NCI-H2171 treated with DMSO at 0.1 percent for 48 hours (cell line): ENCODE data around the gene UBL3.

Source experiments
- DNase-seq: peaks from one replicate; lab custom pipeline; 2025; lab: John Stamatoyannopoulos, UW

Gene UBL3

DNA sequence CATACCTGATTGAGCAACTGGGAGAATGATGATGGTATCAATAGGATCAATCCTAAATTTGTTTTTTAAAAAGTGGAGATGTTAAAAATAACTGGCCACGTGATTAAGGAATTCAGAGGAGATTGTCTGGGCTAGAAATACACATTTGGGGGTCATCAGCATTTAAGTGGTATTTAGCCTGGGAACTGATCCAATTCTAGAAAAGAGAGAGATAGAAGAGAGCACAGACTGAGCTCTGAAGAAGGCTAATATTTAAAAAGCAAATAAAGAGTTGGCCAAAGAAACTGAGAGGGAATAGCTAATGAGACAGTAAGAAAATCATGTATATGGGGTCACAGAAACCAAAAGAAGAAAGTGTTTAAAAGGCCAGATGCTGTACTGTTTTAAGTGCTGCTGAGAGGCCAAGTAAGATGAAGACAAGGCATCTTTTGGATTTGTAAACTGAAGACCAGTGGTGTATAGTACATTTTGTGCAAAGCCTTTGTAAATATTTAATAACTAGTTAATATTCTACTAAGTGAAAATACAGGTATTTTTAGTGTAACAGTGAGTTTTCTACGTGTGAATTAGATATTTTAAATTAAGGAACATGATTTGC, 40.2 kb downstream of the UBL3 start:
- DNase-seq = no peak

- DNase-seq = no peak
Observed at GRCh38 chr13:29808264-29808663, 42.2 kb downstream of the UBL3 start.

DNA sequence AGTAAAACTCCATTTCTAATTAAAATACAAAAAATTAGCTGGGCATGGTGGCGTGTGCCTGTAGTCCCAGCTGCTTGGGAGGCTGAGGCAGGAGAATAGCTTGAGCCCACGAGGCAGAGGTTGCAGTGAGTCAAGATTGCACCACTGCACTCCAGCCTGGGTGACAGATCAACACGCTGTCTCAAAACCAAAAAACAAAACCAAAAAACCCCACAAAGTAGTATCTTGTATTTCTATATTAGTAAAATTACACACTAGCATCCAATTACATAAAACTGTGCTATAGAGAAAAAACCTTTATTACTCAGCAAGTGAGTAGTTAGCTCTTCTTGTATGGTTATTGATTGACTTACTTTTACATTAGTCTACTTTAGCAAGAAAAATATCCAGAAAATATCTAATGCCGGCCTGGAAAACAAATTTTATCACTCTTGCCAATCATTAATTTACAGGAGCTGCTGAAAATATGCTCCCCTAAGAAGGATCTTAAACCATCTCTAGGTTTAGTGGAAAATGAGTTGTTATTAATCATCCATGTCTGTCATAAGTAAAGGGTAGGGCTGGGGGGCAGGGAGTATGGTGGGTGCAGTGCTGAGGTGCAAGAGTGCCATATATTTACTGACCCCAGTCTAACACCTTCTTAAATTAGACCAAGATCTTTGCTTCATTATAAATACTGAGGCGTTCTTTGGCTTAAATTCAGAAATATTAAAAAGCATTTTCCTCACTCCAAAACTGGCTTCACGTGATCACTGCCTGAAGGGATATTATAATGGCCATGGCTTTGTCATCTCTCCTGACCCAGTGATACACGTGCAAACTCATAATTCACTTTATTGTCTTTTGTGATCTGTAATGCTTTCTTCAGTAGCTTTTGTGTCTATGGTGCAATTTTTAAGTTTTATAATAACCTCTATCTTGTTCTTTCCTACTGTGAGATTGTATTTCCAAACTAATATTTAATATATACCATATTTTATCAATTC, 44.1 kb downstream of the UBL3 start:
- DNase-seq = no peak

GRCh38 chr13:29803221-29803620, 47.2 kb downstream of the UBL3 start:
- no peak for DNase-seq

- no peak for DNase-seq
Observed at GRCh38 chr13:29802621-29803020, 47.8 kb downstream of the UBL3 start.

GRCh38 chr13:29801737-29802305, 48.6 kb downstream of the UBL3 start:
- no peak for DNase-seq

DNA sequence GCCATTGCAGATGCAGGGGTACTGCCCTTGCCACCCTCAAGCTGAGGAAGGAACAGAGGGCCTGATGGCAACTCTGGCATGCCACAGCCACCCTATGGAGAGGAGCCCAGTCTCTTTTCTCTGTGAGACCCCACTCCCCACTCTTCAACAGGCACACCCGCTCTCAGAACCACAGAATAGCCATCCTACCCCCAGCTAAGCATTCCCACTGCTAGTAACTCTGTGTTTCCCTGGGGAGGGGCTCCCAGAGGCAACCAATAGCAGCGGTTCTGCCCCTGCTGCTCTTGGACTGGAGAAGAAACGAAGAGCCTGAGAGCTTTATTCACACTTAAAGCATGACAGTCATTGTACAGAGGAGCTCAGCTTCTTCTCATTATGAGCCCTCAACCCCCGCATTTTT, 49.3 kb downstream of the UBL3 start:
- DNase-seq = no peak

DNA sequence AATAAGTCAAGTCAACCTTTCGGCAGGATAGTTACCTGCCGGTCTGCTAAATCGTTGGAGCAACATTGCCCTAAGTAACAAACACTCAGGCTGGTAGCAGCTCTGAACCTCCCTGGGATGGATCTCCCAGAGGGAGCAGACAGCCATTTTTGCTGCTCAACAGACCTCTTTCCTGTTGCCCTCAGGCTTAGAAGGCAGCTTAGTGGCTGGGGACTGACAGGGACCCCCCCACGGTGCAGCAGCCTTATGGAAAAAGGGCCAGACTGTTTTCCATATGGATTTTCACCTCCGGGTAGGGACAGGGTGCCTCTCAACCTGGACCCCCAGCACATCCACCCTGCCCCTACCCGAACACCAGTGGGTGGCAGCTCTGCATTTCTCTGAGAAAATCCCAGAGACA, 49.7 kb downstream of the UBL3 start:
- no peak for DNase-seq

GRCh38 chr13:29799041-29799440, 51.4 kb downstream of the UBL3 start:
- DNase-seq = no peak

DNA sequence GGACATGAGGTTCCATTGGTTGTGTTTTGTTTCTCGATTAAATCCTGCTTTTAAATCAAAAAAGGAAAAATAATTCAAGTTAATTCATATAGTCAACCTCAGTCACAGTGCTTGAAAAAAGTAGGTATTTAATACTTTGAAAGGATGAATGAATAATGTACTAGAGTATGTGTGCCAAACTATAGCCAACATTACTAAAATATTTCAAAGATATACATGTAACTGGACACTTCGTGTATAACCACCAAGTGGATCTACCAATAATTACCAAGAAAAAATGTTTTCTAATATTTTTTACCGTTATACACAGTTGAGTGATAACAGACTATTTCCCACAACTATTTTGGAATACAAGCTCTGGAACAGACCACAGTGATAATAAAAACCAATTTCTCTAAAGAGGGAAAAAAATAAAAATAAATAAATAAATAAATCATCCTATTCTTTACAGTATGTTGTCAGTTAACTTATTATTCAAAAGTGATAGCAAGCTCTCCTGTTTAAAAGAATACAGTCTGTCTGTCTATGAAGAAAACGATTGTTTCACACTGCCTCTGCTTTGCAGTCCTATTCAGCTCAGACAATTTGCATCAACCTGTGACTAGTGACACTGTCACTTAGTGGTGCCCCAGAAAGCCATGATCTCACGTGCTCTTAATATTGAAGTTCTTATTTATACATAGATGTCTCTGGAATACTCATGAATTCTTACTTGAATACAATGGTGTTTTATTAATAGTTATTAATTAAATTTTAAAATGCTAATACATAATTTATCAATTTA, 58.2 kb downstream of the UBL3 start:
- DNase-seq = no peak

GRCh38 chr13:29791508-29791907, 58.9 kb downstream of the UBL3 start:
- DNase-seq = no peak

GRCh38 chr13:29786698-29787097, 63.7 kb downstream of the UBL3 start:
- no peak for DNase-seq

GRCh38 chr13:29785978-29786377, 64.4 kb downstream of the UBL3 start:
- no peak for DNase-seq

GRCh38 chr13:29782798-29783197, 67.6 kb downstream of the UBL3 start:
- DNase-seq = no peak

DNA sequence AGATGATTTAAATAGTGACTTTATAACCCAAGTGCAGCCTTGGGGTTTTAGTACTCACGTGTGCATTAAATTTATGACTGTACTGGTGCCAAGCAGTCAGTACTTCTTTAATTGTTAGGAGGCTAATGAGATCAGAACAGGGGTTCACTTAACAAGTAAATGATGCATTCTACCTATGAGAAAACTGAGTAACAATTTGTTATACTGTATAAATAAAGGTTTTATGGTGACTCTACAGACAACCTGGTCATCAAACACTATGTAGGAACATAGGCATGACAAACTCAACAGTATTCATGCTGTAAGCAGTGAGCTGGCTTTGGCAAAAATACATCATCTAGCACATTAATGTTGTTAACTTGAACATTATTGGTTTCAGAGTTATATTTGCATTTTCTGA, 75.6 kb downstream of the UBL3 start:
- no peak for DNase-seq

- DNase-seq = no peak
Observed at GRCh38 chr13:29771247-29771646, 79.2 kb downstream of the UBL3 start.

GRCh38 chr13:29767006-29767405, 83.4 kb downstream of the UBL3 start:
- DNase-seq = no peak

GRCh38 chr13:29763436-29764180, 86.8 kb downstream of the UBL3 start:
- no peak for DNase-seq

DNA sequence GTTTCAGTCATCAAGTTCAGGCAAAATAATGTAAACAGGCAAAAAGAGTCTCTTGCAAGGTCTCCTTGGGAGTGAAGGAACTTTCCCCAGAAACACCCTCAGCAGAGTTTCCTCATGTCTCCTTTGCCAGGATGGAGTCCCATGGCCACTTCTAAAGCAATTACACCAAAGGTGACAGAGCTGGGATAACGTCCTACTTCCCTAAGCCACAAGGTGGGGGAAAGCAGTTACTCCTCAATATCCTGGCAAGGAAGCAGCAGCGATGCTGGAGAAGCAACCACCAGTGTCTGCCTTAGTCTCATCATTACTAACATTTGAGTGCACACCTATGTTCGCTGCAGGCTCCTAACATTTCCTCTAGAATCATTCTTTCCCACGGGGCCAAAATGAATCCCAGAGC, 88.6 kb downstream of the UBL3 start:
- DNase-seq = no peak

GRCh38 chr13:29761160-29761559, 89.3 kb downstream of the UBL3 start:
- DNase-seq = no peak

GRCh38 chr13:29760544-29760943, 89.9 kb downstream of the UBL3 start:
- DNase-seq = no peak
